ENCODE data around the gene TDG.

GRCh38 chr12:104010606-104011169 is 45.0 kb downstream of the TDG start:
- TF ChIP-seq CTCF (IDR thresholded peaks at IDR 0.05; ENCODE audit: low read length) (no peak), EZH2 (optimal IDR thresholded peaks at IDR 0.05; ENCODE audit: low read depth, low read length) (no peak)
